ENCODE results near the gene DPY30.

The DPY30 gene

GRCh38 chr2:31979018-31979417 is 60.6 kb downstream of the DPY30 start:
- no peak overlapping the region for H3K4me3 ChIP-seq (ENCODE audit: low read depth, low read length)

GRCh38 chr2:31978436-31978835 is 61.2 kb downstream of the DPY30 start:
- no peak overlapping the region for H3K4me3 ChIP-seq (ENCODE audit: low read depth, low read length)
